Keratinocyte (primary cell): Measurements from ENCODE around the gene CSRP1. TPM values are rescaled to one million over a fixed set of nuclear protein-coding genes. Genes with fewer than 3 reads are reported as not detected.

Experiments
- DNase-seq: peaks from one replicate; pipeline ENCODE4 v3.0.0-alpha.2; 2011; ENCODE audit warnings: low read depth, missing footprints, low spot score
- FAIRE-seq: peaks from 2 replicates; lab custom pipeline; 2011; peaks lifted over from hg19 to GRCh38; lab: Jason Lieb, UNC
- H2AFZ ChIP-seq: 2 replicates; pipeline ENCODE4 v1.6.0; 2012; ENCODE audit warnings: low read length, control low read depth, inconsistent platforms; ENCODE audit not compliant: control insufficient read depth
- H3K27ac ChIP-seq: 2 replicates; pipeline ENCODE4 v1.5.1; 2011; ENCODE audit warnings: low read length; ENCODE audit not compliant: control insufficient read depth, insufficient read depth
- H3K27me3 ChIP-seq: 3 replicates; pipeline ENCODE4 v1.6.0; 2011; ENCODE audit warnings: low read length; ENCODE audit not compliant: control insufficient read depth, insufficient read depth; ENCODE audit errors: extremely low read depth
- H3K36me3 ChIP-seq, 2 experiments: 2 replicates in 1 of 2; 3 replicates in 1 of 2; pipeline ENCODE4 v1.5.1; 2011; ENCODE audit warnings: low read length in 2 of 2, mild to moderate bottlenecking in 1 of 2; ENCODE audit not compliant: control insufficient read depth in 2 of 2, insufficient read depth in 2 of 2; ENCODE audit errors: extremely low read depth in 1 of 2
- H3K4me1 ChIP-seq: 3 replicates; pipeline ENCODE4 v1.5.1; 2011; ENCODE audit warnings: low read length; ENCODE audit not compliant: control insufficient read depth, insufficient read depth; ENCODE audit errors: extremely low read depth
- H3K4me2 ChIP-seq: 3 replicates; pipeline ENCODE4 v1.6.0; 2011; ENCODE audit warnings: low read depth, low read length; ENCODE audit not compliant: control insufficient read depth, insufficient read depth; ENCODE audit errors: extremely low read depth
- H3K4me3 ChIP-seq, 3 experiments: fragments of 200-600 bp in 1 of 3; sonication (generic) in 1 of 3; 2 replicates in 2 of 3; 3 replicates in 1 of 3; pipeline ENCODE4 v1.5.1; 2011 to 2016; ENCODE audit warnings: low read length in 3 of 3, mild to moderate bottlenecking in 3 of 3, control low read depth in 2 of 3, inconsistent platforms in 1 of 3, low read depth in 1 of 3, mixed read lengths in 1 of 3, mixed run types in 1 of 3, moderate library complexity in 1 of 3; ENCODE audit not compliant: control insufficient read depth in 2 of 3, insufficient read depth in 2 of 3; ENCODE audit errors: extremely low read depth in 1 of 3
- H3K79me2 ChIP-seq: 2 replicates; pipeline ENCODE4 v1.6.0; 2012; ENCODE audit warnings: low read length; ENCODE audit not compliant: control insufficient read depth, insufficient read depth
- H3K9ac ChIP-seq: 3 replicates; pipeline ENCODE4 v1.6.0; 2011; ENCODE audit warnings: low read length; ENCODE audit not compliant: control insufficient read depth, insufficient read depth; ENCODE audit errors: extremely low read depth
- H3K9me1 ChIP-seq: 3 replicates; pipeline ENCODE4 v1.6.0; 2011; ENCODE audit warnings: low read length; ENCODE audit not compliant: control insufficient read depth, insufficient read depth; ENCODE audit errors: extremely low read depth
- H3K9me3 ChIP-seq: 2 replicates; pipeline ENCODE4 v1.5.1; 2012; ENCODE audit warnings: low read depth, low read length; ENCODE audit not compliant: control insufficient read depth
- H4K20me1 ChIP-seq: 3 replicates; pipeline ENCODE4 v1.6.0; 2011; ENCODE audit warnings: low read length; ENCODE audit not compliant: control insufficient read depth, insufficient read depth; ENCODE audit errors: extremely low read depth
- EZH2 ChIP-seq: IDR thresholded peaks from one replicate; pipeline ENCODE4 v1.6.1; 2012; ENCODE audit warnings: inconsistent platforms, mild to moderate bottlenecking, low read length, moderate library complexity
- dilution Hi-C: fragments of 300-500 bp; cut with MboI; formaldehyde crosslinking; loops from one replicate; pipeline ENCODE4 v1.7.0; 2020; ENCODE audit warnings: low sequenced_read_pairs; ENCODE audit not compliant: extremely low pct_ligation_motif_present
- polyA plus RNA-seq, 5 experiments: library from polyadenylated mRNA; depleted of rRNA in 3 of 5; stranded (reverse) in 3 of 5; stranded (forward) in 1 of 5; unstranded in 1 of 5; fragments of >200 nt; gene quantifications; 1 replicate in 1 of 5; 2 replicates in 3 of 5; 3 replicates in 1 of 5; pipeline versions ENCODE4 v1.2.1 to v1.2.3, GENCODE V29; 2011 to 2012; ENCODE audit warnings: missing spikeins in 2 of 5, low read depth in 1 of 5, low replicate concordance in 1 of 5
- TF ChIP-seq, protein P1 (sequence below), 3 experiments: IDR thresholded peaks in 1 of 3; conservative IDR thresholded peaks in 1 of 3; optimal IDR thresholded peaks in 1 of 3; 2 replicates in 2 of 3; 3 replicates in 1 of 3; pipeline versions ENCODE3 to v1.5.1; 2011; ENCODE audit warnings: low read length in 3 of 3, mild to moderate bottlenecking in 3 of 3, moderate library complexity in 2 of 3, control low read depth in 1 of 3, inconsistent platforms in 1 of 3; ENCODE audit not compliant: insufficient read depth in 2 of 3; ENCODE audit errors: extremely low read depth in 1 of 3

CSRP1 gene
- polyA plus RNA-seq, 1 donor (not counting 4 experiments of a cell fraction or from before 2014, with no cell fraction given) = 168 TPM

DNA sequence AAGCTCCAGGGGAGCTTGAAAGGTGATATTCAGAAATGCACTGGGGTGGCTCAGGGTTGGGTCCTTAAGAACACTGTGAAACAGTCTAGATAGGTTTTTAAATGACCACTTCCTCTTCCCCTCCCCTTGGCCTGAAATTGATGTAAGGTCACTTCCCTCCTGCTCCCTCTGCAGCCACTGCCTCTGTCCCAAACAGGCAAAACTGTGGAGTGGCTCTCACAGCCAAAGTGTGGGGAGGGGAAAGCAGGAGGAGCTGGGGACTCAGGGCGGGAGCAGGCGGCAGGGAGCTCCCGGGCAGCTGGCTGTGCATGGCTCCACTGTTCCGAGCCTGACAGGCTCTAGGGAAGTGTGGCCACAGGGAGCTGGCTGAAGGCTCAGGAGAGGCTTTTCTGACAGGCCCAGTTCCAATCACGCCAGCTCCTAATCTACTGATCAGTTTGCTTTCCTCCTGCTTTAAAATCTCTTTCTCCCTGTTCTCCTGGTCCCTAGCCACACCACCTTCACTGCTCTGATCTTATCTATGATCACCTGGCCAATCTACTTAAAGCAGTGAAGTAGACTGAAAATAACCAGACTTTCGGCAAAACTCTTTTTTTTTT, 5.1 kb upstream of the CSRP1 start:
- no peak overlapping the region for H3K27ac ChIP-seq
- H3K79me2 ChIP-seq = no peaks in the 10 kb centered on the region
- TF ChIP-seq EZH2 = no peak
- TF ChIP-seq, protein P1, sequence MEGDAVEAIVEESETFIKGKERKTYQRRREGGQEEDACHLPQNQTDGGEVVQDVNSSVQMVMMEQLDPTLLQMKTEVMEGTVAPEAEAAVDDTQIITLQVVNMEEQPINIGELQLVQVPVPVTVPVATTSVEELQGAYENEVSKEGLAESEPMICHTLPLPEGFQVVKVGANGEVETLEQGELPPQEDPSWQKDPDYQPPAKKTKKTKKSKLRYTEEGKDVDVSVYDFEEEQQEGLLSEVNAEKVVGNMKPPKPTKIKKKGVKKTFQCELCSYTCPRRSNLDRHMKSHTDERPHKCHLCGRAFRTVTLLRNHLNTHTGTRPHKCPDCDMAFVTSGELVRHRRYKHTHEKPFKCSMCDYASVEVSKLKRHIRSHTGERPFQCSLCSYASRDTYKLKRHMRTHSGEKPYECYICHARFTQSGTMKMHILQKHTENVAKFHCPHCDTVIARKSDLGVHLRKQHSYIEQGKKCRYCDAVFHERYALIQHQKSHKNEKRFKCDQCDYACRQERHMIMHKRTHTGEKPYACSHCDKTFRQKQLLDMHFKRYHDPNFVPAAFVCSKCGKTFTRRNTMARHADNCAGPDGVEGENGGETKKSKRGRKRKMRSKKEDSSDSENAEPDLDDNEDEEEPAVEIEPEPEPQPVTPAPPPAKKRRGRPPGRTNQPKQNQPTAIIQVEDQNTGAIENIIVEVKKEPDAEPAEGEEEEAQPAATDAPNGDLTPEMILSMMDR (optimal IDR thresholded peaks at IDR 0.05 in 1 of 3, IDR thresholded peaks at IDR 0.05 in 1 of 3, conservative IDR thresholded peaks at IDR 0.05 in 1 of 3; ENCODE audit: extremely low read depth in 1 of 3, insufficient read depth in 2 of 3, low read length in 3 of 3) = no peak
- no peaks in the 10 kb centered on the region for H3K27me3 ChIP-seq
- no peak overlapping the region for H3K4me2 ChIP-seq
- FAIRE-seq (no peak), DNase-seq (no peak)
- no peak overlapping the region for H2AFZ ChIP-seq
- H3K4me3 ChIP-seq = no peak overlapping the region
- no peaks in the 10 kb centered on the region for H4K20me1 ChIP-seq
- H3K9ac ChIP-seq = no peak overlapping the region
- H3K4me1 ChIP-seq = peaks cover 28% of the 10 kb centered on the region
- dilution Hi-C loops = no loop called here
- no peaks in the 10 kb centered on the region for H3K9me3 ChIP-seq
- no peaks in the 10 kb centered on the region for H3K9me1 ChIP-seq
- H3K36me3 ChIP-seq = no peaks in the 10 kb centered on the region

DNA sequence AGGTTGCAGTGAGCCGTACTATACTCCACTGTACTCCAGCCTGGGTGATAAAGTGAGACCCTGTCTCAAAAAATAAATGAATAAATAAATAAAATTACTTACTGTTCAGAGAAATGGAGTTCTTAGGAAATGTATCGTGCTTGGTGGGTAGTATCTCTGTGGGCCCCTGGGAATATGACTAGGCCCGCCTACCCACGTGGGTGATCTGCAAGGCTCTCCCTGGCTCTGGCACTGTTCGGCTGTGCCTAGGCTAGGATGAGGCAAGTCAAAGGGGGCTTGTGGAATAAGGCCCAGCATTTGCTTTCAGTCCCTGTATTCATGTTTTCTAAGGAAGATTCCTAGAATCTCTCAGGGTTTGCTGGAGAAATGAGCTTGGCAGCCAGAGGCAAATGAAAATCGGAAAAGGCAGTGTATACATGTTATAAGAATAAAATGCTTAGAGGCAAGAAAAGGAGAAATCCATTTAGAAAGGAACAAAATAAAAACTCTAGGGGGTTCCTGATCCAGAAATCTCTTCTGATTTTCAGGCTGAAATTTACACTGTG, 4.5 kb upstream of the CSRP1 start:
- Histone ChIP-seq H3K27ac (no peak overlapping the region), H3K4me1 (peaks cover 24% of the 10 kb centered on the region), H3K4me3 (no peak overlapping the region), H3K9me1 (no peaks in the 10 kb centered on the region), H3K9ac (no peak overlapping the region), H2AFZ (no peak overlapping the region), H3K27me3 (no peaks in the 10 kb centered on the region), H4K20me1 (no peaks in the 10 kb centered on the region), H3K9me3 (no peaks in the 10 kb centered on the region), H3K4me2 (no peak overlapping the region), H3K36me3 (no peaks in the 10 kb centered on the region), H3K79me2 (peaks cover 3% of the 10 kb centered on the region)
- TF ChIP-seq, protein P1 (optimal IDR thresholded peaks at IDR 0.05 in 1 of 3, IDR thresholded peaks at IDR 0.05 in 1 of 3, conservative IDR thresholded peaks at IDR 0.05 in 1 of 3; ENCODE audit: extremely low read depth in 1 of 3, insufficient read depth in 2 of 3, low read length in 3 of 3) = no peak
- TF ChIP-seq EZH2 = no peak
- DNase-seq = no peak
- FAIRE-seq = no peak
- dilution Hi-C loops = no loop called here
